SK-N-SH (cell line): ENCODE data around the gene PAOX.

ENCODE experiments used
- GATA2 ChIP-seq: sonication (generic); formaldehyde crosslinking; IDR thresholded peaks from 2 replicates; pipeline ENCODE4 v1.5.0; 2020; ENCODE audit warnings: mild to moderate bottlenecking, missing genetic modification reagents
- POLR2AphosphoS5 ChIP-seq: IDR thresholded peaks from 2 replicates; pipeline ENCODE4 v1.6.1; 2012; ENCODE audit warnings: low read depth, low read length
- TF ChIP-seq, protein P1 (sequence below): fragments of 200-600 bp; sonication (generic); IDR thresholded peaks from 2 replicates; pipeline ENCODE4 v1.6.1; 2017; ENCODE audit warnings: antibody characterized with exemption, mild to moderate bottlenecking, moderate library complexity
- TF ChIP-seq, protein P2 (sequence below): IDR thresholded peaks from 2 replicates; pipeline ENCODE4 v1.6.1; 2012; ENCODE audit warnings: mild to moderate bottlenecking, low read depth, low read length, moderate library complexity
- TF ChIP-seq, protein P3 (sequence below): fragments of 150-350 bp; IDR thresholded peaks from 2 replicates; pipeline ENCODE4 v1.6.1; 2016; ENCODE audit warnings: mild to moderate bottlenecking, low read depth, low read length

DNA sequence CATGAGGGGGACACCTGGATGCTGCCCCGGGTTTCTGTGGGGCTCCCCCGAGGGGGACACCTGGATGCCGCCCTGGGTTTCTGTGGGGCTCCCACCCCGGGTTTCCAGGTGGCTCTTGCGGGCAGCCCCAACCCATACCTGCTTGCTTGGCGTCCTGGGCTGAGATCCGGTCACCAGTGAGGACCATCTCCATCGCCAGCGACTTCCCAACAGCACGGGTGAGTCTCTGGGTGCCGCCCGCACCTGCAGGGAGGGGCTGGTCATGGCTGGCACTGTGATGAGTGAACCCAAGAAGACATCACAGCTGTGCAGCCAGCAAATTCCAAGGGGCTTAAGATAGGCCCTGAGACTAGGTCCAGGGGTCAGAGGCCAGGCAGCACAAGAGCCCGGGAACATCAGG lies 12.3 kb upstream of the PAOX start:
- TF ChIP-seq, protein P1, sequence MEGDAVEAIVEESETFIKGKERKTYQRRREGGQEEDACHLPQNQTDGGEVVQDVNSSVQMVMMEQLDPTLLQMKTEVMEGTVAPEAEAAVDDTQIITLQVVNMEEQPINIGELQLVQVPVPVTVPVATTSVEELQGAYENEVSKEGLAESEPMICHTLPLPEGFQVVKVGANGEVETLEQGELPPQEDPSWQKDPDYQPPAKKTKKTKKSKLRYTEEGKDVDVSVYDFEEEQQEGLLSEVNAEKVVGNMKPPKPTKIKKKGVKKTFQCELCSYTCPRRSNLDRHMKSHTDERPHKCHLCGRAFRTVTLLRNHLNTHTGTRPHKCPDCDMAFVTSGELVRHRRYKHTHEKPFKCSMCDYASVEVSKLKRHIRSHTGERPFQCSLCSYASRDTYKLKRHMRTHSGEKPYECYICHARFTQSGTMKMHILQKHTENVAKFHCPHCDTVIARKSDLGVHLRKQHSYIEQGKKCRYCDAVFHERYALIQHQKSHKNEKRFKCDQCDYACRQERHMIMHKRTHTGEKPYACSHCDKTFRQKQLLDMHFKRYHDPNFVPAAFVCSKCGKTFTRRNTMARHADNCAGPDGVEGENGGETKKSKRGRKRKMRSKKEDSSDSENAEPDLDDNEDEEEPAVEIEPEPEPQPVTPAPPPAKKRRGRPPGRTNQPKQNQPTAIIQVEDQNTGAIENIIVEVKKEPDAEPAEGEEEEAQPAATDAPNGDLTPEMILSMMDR = no peak
- TF ChIP-seq POLR2AphosphoS5 = no peak
- TF ChIP-seq GATA2 (CRISPR knock-in tag) = no peak
- TF ChIP-seq, protein P2, sequence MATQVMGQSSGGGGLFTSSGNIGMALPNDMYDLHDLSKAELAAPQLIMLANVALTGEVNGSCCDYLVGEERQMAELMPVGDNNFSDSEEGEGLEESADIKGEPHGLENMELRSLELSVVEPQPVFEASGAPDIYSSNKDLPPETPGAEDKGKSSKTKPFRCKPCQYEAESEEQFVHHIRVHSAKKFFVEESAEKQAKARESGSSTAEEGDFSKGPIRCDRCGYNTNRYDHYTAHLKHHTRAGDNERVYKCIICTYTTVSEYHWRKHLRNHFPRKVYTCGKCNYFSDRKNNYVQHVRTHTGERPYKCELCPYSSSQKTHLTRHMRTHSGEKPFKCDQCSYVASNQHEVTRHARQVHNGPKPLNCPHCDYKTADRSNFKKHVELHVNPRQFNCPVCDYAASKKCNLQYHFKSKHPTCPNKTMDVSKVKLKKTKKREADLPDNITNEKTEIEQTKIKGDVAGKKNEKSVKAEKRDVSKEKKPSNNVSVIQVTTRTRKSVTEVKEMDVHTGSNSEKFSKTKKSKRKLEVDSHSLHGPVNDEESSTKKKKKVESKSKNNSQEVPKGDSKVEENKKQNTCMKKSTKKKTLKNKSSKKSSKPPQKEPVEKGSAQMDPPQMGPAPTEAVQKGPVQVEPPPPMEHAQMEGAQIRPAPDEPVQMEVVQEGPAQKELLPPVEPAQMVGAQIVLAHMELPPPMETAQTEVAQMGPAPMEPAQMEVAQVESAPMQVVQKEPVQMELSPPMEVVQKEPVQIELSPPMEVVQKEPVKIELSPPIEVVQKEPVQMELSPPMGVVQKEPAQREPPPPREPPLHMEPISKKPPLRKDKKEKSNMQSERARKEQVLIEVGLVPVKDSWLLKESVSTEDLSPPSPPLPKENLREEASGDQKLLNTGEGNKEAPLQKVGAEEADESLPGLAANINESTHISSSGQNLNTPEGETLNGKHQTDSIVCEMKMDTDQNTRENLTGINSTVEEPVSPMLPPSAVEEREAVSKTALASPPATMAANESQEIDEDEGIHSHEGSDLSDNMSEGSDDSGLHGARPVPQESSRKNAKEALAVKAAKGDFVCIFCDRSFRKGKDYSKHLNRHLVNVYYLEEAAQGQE = no peak
- TF ChIP-seq, protein P3, sequence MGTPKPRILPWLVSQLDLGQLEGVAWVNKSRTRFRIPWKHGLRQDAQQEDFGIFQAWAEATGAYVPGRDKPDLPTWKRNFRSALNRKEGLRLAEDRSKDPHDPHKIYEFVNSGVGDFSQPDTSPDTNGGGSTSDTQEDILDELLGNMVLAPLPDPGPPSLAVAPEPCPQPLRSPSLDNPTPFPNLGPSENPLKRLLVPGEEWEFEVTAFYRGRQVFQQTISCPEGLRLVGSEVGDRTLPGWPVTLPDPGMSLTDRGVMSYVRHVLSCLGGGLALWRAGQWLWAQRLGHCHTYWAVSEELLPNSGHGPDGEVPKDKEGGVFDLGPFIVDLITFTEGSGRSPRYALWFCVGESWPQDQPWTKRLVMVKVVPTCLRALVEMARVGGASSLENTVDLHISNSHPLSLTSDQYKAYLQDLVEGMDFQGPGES = no peak
